K562 (cell line): Measurements from ENCODE around the gene ITGAX. TPM values are rescaled to one million over a fixed set of nuclear protein-coding genes. Genes with fewer than 3 reads are reported as not detected.

ENCODE experiments used
- ATAC-seq: fragments of 200-7000 bp; cut with Tn5 transposase; 3 replicates; pipeline ENCODE4 v1.9.1; 2020; ENCODE audit warnings: moderate library complexity
- BruUV-seq: library from RNA; stranded (reverse); fragments of 400-500 nt; replicated peaks from 2 replicates; lab custom pipeline; 2021; lab: Mats Ljungman, UMichigan
- CTCF ChIA-PET: fragments of 300-600 bp; formaldehyde crosslinking; extraction: SDS; loops from one replicate; lab custom pipeline; 2021; ENCODE audit warnings: low intra/inter-chr PET ratio; lab: Yijun Ruan, JAX
- POLR2A ChIA-PET: fragments of 300-600, 350-650 bp; sonication (Branson Sonifier 250); formaldehyde crosslinking; extraction: SDS; loops from one replicate; lab custom pipeline; 2021; ENCODE audit warnings: antibody characterized with exemption, inconsistent platforms; lab: Yijun Ruan, JAX
- DNase-seq, 4 experiments: peaks; one replicate each; pipeline versions ENCODE4 v3.0.0 to v3.0.0-alpha.2; 2011 to 2018; ENCODE audit warnings: low spot score in 3 of 4, mixed read lengths in 3 of 4; ENCODE audit errors: extremely low read depth in 1 of 4
- FAIRE-seq: peaks from 2 replicates; lab custom pipeline; 2011; peaks lifted over from hg19 to GRCh38; lab: Jason Lieb, UNC
- H2AFZ ChIP-seq: 2 replicates; pipeline ENCODE4 v1.6.0; 2011; ENCODE audit warnings: low read depth, low read length, control low read depth, inconsistent platforms
- H3K27ac ChIP-seq: fragments of 200-600 bp; 3 replicates; pipeline ENCODE4 v1.8.0; 2011; ENCODE audit warnings: low read depth, mild to moderate bottlenecking, control low read depth, inconsistent platforms, low read length, moderate library complexity, mixed read lengths; ENCODE audit errors: extremely low read depth
- H3K27me3 ChIP-seq, 2 experiments: fragments of 300-600 bp in 1 of 2; 2 replicates in 1 of 2; 3 replicates in 1 of 2; pipeline versions ENCODE4 v1.6.0 to v1.8.0; 2011; ENCODE audit warnings: inconsistent platforms in 2 of 2, low read length in 2 of 2, mild to moderate bottlenecking in 1 of 2, mixed read lengths in 1 of 2, moderate library complexity in 1 of 2; ENCODE audit not compliant: control insufficient read depth in 2 of 2, insufficient read depth in 2 of 2
- H3K36me3 ChIP-seq: fragments of 300-600 bp; 3 replicates; pipeline ENCODE4 v1.8.0; 2011; ENCODE audit warnings: mild to moderate bottlenecking, low read length, inconsistent platforms; ENCODE audit not compliant: control insufficient read depth, insufficient read depth
- H3K4me1 ChIP-seq, 2 experiments: fragments of 200-600 bp in 1 of 2; replicated peaks in 1 of 2; 2 replicates in 1 of 2; 3 replicates in 1 of 2; pipeline versions ENCODE4 v1.5.1 to v1.8.0; 2011; ENCODE audit warnings: inconsistent platforms in 2 of 2, low read length in 2 of 2, mild to moderate bottlenecking in 1 of 2, mixed read lengths in 1 of 2, moderate library complexity in 1 of 2; ENCODE audit not compliant: control insufficient read depth in 2 of 2, insufficient read depth in 2 of 2
- H3K4me2 ChIP-seq: 2 replicates; pipeline ENCODE4 v1.6.1; 2011; ENCODE audit warnings: low read length, control low read depth, inconsistent platforms, mixed read lengths; ENCODE audit not compliant: insufficient read depth
- H3K4me3 ChIP-seq: fragments of 200-600 bp; sonication (generic), shearing (Covaris generic); 2 replicates; pipeline ENCODE4 v1.5.1; 2016; ENCODE audit warnings: control low read depth, inconsistent platforms
- H3K79me2 ChIP-seq: fragments of 200-600 bp; 3 replicates; pipeline ENCODE4 v1.8.0; 2011; ENCODE audit warnings: low read length, inconsistent platforms; ENCODE audit not compliant: control insufficient read depth, insufficient read depth
- H3K9ac ChIP-seq, 2 experiments: 2 replicates each; pipeline versions ENCODE4 v1.6.0 to v1.6.1; 2011; ENCODE audit warnings: low read depth in 2 of 2, low read length in 2 of 2, control low read depth in 1 of 2, inconsistent platforms in 1 of 2, mild to moderate bottlenecking in 1 of 2, mixed read lengths in 1 of 2; ENCODE audit not compliant: insufficient read depth in 1 of 2
- H3K9me1 ChIP-seq: one replicate; pipeline ENCODE4 v1.6.0; 2011; ENCODE audit warnings: inconsistent platforms, mild to moderate bottlenecking, low read length, moderate library complexity; ENCODE audit not compliant: control insufficient read depth, insufficient read depth
- H3K9me3 ChIP-seq: replicated peaks from 2 replicates; pipeline ENCODE4 v1.5.1; 2011; ENCODE audit warnings: low read depth, low read length, inconsistent platforms; ENCODE audit not compliant: control insufficient read depth, insufficient read depth
- H4K20me1 ChIP-seq: replicated peaks from 2 replicates; pipeline ENCODE4 v1.6.1; 2011; ENCODE audit warnings: low read length, inconsistent platforms, mixed read lengths; ENCODE audit not compliant: control insufficient read depth, insufficient read depth
- BCOR ChIP-seq: fragments of 450-650 bp; IDR thresholded peaks from 2 replicates; pipeline ENCODE4 v1.6.1; 2016
- RB1 ChIP-seq: fragments of 450-650 bp; IDR thresholded peaks from 2 replicates; pipeline ENCODE4 v1.6.1; 2017; ENCODE audit warnings: low read depth, mild to moderate bottlenecking
- WGBS: fragments of 100-300 bp; shearing (Covaris generic); methylation state at CpG from one replicate; pipeline ENCODE4 v1.1.6; 2016; ENCODE audit warnings: low coverage, mixed read lengths; ENCODE audit not compliant: insufficient coverage; ENCODE audit errors: missing lambda C conversion rate; 5-methylcytosine and 5-hydroxymethylcytosine counted together
- in situ Hi-C: fragments of 300-500 bp; cut with MboI; formaldehyde crosslinking; loops from 4 replicates; pipeline ENCODE4 v1.15.0; 2018; ENCODE audit warnings: inconsistent platforms, mixed read lengths
- intact Hi-C: fragments of 100-400 bp; cut with micrococcal nuclease; formaldehyde crosslinking; loops from 2 replicates; pipeline ENCODE4 v1.14.2; 2022
- polyA plus RNA-seq, 8 experiments: library from polyadenylated mRNA; depleted of rRNA in 4 of 8; stranded (reverse) in 5 of 8; unstranded in 3 of 8; fragments of >200 nt; fragmentation: Nextera tagmentation in 2 of 8; fragmentation: Illumina TruSeq in 1 of 8; extraction: Ambion mirVana in 2 of 8; extraction: Trizol in 1 of 8; gene quantifications; 2 replicates each; pipeline versions ENCODE4 v1.2.1 to v1.2.3, GENCODE V29; 2011 to 2014; ENCODE audit warnings: inconsistent platforms in 1 of 8, missing spikeins in 1 of 8
- total RNA-seq, 7 experiments: library from RNA; depleted of rRNA in 6 of 7; stranded (reverse); fragments of >200 nt in 6 of 7; fragmentation: Illumina TruSeq in 2 of 7; extraction: Trizol in 2 of 7; gene quantifications; 2 replicates each; pipeline versions ENCODE4 v1.2.1 to v1.2.3, GENCODE V29; 2011 to 2021; ENCODE audit warnings: low replicate concordance in 1 of 7
- TF ChIP-seq, protein P1 (sequence below): fragments of 450-650 bp; IDR thresholded peaks from 2 replicates; pipeline ENCODE4 v1.6.1; 2016; ENCODE audit warnings: mild to moderate bottlenecking
- TF ChIP-seq, protein P2 (sequence below): IDR thresholded peaks from 2 replicates; pipeline ENCODE4 v1.6.1; 2016; ENCODE audit warnings: missing genetic modification characterization, missing compliant biosample characterization

Gene ITGAX
- total and polyA plus RNA-seq, 9 of the 15 experiments (the other 6 are each of a cell fraction or from before 2014, with no cell fraction given) = 0.03 to 0.58 (median 0.14) TPM

DNA sequence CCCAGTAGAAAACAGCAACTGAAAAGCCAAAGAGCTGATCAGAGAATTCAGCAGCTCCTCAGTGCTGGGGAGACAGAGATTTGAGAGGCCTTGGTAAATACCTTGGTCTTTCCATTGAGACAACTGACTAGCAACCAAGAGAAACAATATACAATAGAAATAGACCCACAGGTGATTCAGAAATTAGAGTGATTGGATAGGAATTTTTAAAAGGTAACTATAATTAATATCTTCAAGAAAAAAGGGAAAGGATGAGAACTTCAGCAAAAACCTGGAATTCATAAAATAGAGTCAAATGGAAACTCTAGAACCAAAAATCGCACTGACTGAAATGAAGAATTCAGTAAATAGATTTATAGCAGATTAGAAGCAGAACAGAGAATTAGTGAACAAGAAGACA lies 32.5 kb upstream of the ITGAX start (continued):
- TF ChIP-seq, protein P1, sequence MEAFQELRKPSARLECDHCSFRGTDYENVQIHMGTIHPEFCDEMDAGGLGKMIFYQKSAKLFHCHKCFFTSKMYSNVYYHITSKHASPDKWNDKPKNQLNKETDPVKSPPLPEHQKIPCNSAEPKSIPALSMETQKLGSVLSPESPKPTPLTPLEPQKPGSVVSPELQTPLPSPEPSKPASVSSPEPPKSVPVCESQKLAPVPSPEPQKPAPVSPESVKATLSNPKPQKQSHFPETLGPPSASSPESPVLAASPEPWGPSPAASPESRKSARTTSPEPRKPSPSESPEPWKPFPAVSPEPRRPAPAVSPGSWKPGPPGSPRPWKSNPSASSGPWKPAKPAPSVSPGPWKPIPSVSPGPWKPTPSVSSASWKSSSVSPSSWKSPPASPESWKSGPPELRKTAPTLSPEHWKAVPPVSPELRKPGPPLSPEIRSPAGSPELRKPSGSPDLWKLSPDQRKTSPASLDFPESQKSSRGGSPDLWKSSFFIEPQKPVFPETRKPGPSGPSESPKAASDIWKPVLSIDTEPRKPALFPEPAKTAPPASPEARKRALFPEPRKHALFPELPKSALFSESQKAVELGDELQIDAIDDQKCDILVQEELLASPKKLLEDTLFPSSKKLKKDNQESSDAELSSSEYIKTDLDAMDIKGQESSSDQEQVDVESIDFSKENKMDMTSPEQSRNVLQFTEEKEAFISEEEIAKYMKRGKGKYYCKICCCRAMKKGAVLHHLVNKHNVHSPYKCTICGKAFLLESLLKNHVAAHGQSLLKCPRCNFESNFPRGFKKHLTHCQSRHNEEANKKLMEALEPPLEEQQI = no peak
- no peak for TF ChIP-seq RB1

DNA sequence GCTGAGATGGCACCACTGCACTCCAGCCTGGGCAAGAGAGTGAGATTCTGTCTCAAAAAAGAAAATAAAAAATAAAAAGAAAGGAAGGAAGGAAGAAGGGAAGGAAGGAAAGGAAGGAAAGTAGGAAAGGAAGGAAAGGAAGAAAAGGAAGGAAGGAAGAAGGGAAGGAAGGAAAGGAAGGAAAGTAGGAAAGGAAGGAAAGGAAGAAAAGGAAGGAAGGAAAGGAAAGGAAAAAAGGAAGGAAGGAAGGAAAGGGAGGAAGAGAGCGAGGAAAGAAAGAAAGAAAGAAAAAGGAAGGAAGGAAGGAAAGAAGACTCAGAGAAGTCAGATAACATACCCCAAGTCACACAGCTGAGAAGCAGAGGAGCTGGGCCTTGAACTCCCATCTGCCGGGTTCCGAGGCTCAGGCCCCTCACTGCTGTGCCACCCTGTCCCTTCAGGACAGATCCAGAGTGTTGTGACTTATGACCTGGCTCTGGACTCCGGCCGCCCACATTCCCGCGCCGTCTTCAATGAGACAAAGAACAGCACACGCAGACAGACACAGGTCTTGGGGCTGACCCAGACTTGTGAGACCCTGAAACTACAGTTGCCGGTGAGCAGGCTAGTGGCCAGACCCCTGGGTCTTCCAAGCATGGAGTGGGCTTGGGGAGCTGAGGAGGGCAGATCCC lies 30.9 kb upstream of the ITGAX start:
- Histone ChIP-seq H3K36me3 (no peaks in the 10 kb centered on the region), H3K27ac (no peak overlapping the region), H3K4me2 (no peak overlapping the region), H3K4me3 (no peak overlapping the region), H3K79me2 (no peaks in the 10 kb centered on the region), H3K9me1 (no peaks in the 10 kb centered on the region), H2AFZ (no peak overlapping the region), H3K9ac (no peak overlapping the region), H3K27me3 (peaks cover 2 to 19% of the 10 kb centered on the region in 2 experiments; a peak in 3 of 5 replicates), H4K20me1 (no peaks in the 10 kb centered on the region), H3K4me1 (peaks cover 0 to 11% of the 10 kb centered on the region in 2 experiments; a peak in 4 of 5 replicates), H3K9me3 (no peaks in the 10 kb centered on the region; the same call in none of the 2 replicates)
- DNase-seq = no peak
- ChIA-PET CTCF (no interaction called here), POLR2A (no interaction called here)
- intact Hi-C loops = no loop called here
- no peak for TF ChIP-seq BCOR
- TF ChIP-seq, protein P2, sequence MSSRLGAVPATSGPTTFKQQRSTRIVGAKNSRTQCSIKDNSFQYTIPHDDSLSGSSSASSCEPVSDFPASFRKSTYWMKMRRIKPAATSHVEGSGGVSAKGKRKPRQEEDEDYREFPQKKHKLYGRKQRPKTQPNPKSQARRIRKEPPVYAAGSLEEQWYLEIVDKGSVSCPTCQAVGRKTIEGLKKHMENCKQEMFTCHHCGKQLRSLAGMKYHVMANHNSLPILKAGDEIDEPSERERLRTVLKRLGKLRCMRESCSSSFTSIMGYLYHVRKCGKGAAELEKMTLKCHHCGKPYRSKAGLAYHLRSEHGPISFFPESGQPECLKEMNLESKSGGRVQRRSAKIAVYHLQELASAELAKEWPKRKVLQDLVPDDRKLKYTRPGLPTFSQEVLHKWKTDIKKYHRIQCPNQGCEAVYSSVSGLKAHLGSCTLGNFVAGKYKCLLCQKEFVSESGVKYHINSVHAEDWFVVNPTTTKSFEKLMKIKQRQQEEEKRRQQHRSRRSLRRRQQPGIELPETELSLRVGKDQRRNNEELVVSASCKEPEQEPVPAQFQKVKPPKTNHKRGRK = peak; percentile 82
- BruUV-seq = no TSS peak
- no peak for ATAC-seq
- no peak for FAIRE-seq
- in situ Hi-C loops = no loop called here
- 3% methylated on average over 10 of the region's 10 CpGs for WGBS
